GM10248 (cell line): ENCODE results near the gene IL1RAPL1.

Experiments used
- CTCF ChIA-PET: fragments of 300-600 bp; sonication (Branson Sonifier 250); formaldehyde crosslinking; extraction: SDS; loops from one replicate; lab custom pipeline; 2021; ENCODE audit warnings: antibody characterized with exemption; lab: Yijun Ruan, JAX
- POLR2A ChIA-PET: fragments of 350-650 bp; sonication (Branson Sonifier 250); formaldehyde crosslinking; extraction: SDS; loops from one replicate; lab custom pipeline; 2020; ENCODE audit warnings: antibody characterized with exemption; lab: Yijun Ruan, JAX
- DNase-seq: peaks from one replicate; pipeline ENCODE4 v3.0.0; 2012; ENCODE audit errors: extremely low spot score
- CTCF ChIP-seq: IDR thresholded peaks from 2 replicates; pipeline ENCODE4 v1.5.1; 2012; ENCODE audit warnings: mild to moderate bottlenecking, low read depth; ENCODE audit errors: extremely low read depth, missing control alignments, control extremely low read depth

Gene IL1RAPL1

GRCh38 chrX:28922106-28922505 lies 334.9 kb downstream of the IL1RAPL1 start:
- DNase-seq: no peak
- ChIA-PET CTCF (no interaction called here), POLR2A (no interaction called here)
- TF ChIP-seq CTCF: no peak

- no peak for TF ChIP-seq CTCF
- ChIA-PET CTCF (no interaction called here), POLR2A (no interaction called here)
- DNase-seq: no peak
Measured at GRCh38 chrX:28946846-28947245, 359.6 kb downstream of the IL1RAPL1 start.

GRCh38 chrX:28960063-28960462 lies 372.8 kb downstream of the IL1RAPL1 start:
- TF ChIP-seq CTCF: no peak
- ChIA-PET POLR2A (no interaction called here), CTCF (no interaction called here)
- no peak for DNase-seq

- ChIA-PET POLR2A (no interaction called here), CTCF (no interaction called here)
- no peak for DNase-seq
- TF ChIP-seq CTCF: no peak
Measured at GRCh38 chrX:28966331-28966730, 379.1 kb downstream of the IL1RAPL1 start.

GRCh38 chrX:28969126-28969525 lies 381.9 kb downstream of the IL1RAPL1 start:
- no peak for TF ChIP-seq CTCF
- POLR2A ChIA-PET: no interaction called here
- DNase-seq: no peak
- CTCF ChIA-PET: no interaction called here

- ChIA-PET CTCF (interaction anchor here (0.7 kb wide), 1 partner anchor 26 kb away, joined by 3 read pairs; no protein-coding TSS in a partner anchor), POLR2A (no interaction called here)
- DNase-seq: no peak
- TF ChIP-seq CTCF: no peak
Measured at GRCh38 chrX:28979877-28980276, 392.6 kb downstream of the IL1RAPL1 start.

- CTCF ChIA-PET: interaction anchor here (0.9 kb wide), 1 partner anchor 11 kb away, joined by 3 read pairs; no protein-coding TSS in a partner anchor
- DNase-seq: no peak
- POLR2A ChIA-PET: no interaction called here
- TF ChIP-seq CTCF: no peak
Measured at GRCh38 chrX:28981952-28982351, 394.7 kb downstream of the IL1RAPL1 start.
